ENCODE results near the gene IFT25. TPM values are rescaled to one million over a fixed set of nuclear protein-coding genes. Genes with fewer than 3 reads are reported as not detected.

The IFT25 gene
- total and polyA plus RNA-seq, 2 donors (not counting 3 experiments of a cell fraction or from before 2014, with no cell fraction given) = 13.0 to 34.0 TPM

- H3K27me3 ChIP-seq (ENCODE audit: control insufficient read depth in 2 of 2, insufficient read depth in 2 of 2, low read length in 2 of 2) = no peaks in the 10 kb centered on the region
- TF ChIP-seq MAX (IDR thresholded peaks at IDR 0.05; ENCODE audit: insufficient read depth, insufficient read length) (no peak), GATA2 (IDR thresholded peaks at IDR 0.05; ENCODE audit: insufficient read depth, insufficient read length, low read depth, low read length) (no peak), POLR2AphosphoS5 (IDR thresholded peaks at IDR 0.05; ENCODE audit: insufficient read depth, low read depth, low read length) (no peak), EZH2 (IDR thresholded peaks at IDR 0.05; ENCODE audit: borderline replicate concordance, low read depth, low read length, severe bottlenecking) (no peak)
- H3K4me2 ChIP-seq (ENCODE audit: insufficient read depth, low read length) = no peak overlapping the region
- dilution Hi-C loops (cut with MboI; ENCODE audit: extremely low pct_ligation_motif_present, low sequenced_read_pairs) = no loop called here
- ChIA-PET CTCF (interaction anchor here (1.0 kb wide), 1 partner anchor 64 kb away, joined by 3 read pairs; no protein-coding TSS in a partner anchor), POLR2A (no interaction called here)
- DNase-seq (ENCODE audit: low read depth, low spot score) (no peak), FAIRE-seq (no peak)
- no TSS peak for BruUV-seq (replicated peaks)
- H3K79me2 ChIP-seq (ENCODE audit: control insufficient read depth, insufficient read depth, low read length) = peaks cover 24% of the 10 kb centered on the region
- H4K20me1 ChIP-seq (replicated peaks; ENCODE audit: control insufficient read depth, extremely low read depth, insufficient read depth, low read length) = no peaks in the 10 kb centered on the region
- intact Hi-C loops (cut with micrococcal nuclease) = no loop called here
- no peak overlapping the region for H3K9ac ChIP-seq (replicated peaks; ENCODE audit: extremely low read depth, insufficient read depth, low read length)
- no peak overlapping the region for H3K4me3 ChIP-seq (replicated peaks in 1 of 3; ENCODE audit: insufficient read depth in 1 of 3, low read depth in 1 of 3, low read length in 3 of 3)
- H3K9me3 ChIP-seq (replicated peaks; ENCODE audit: control insufficient read depth, insufficient read depth, low read length) = no peaks in the 10 kb centered on the region
- H2AFZ ChIP-seq (ENCODE audit: low read depth, low read length) = no peak overlapping the region
- peaks cover 20% of the 10 kb centered on the region for H3K4me1 ChIP-seq (ENCODE audit: control insufficient read depth, extremely low read depth, insufficient read depth, low read length)
- H3K36me3 ChIP-seq (ENCODE audit: control insufficient read depth in 2 of 2, extremely low read depth in 1 of 2, insufficient read depth in 2 of 2, low read length in 2 of 2) = no peaks in the 10 kb centered on the region
- no peaks in the 10 kb centered on the region for H3K9me1 ChIP-seq (replicated peaks; ENCODE audit: control insufficient read depth, extremely low read depth, insufficient read depth, low read length)
- H3K27ac ChIP-seq (ENCODE audit: insufficient read depth, low read depth, low read length) = no peak overlapping the region
Measured at GRCh38 chr1:53943090-53943489, 2.4 kb downstream of the IFT25 start.

- no TSS peak for BruUV-seq (replicated peaks)
- Histone ChIP-seq H3K36me3 (ENCODE audit: control insufficient read depth in 2 of 2, extremely low read depth in 1 of 2, insufficient read depth in 2 of 2, low read length in 2 of 2) (no peaks in the 10 kb centered on the region), H3K27ac (ENCODE audit: insufficient read depth, low read depth, low read length) (no peak overlapping the region), H3K9ac (replicated peaks; ENCODE audit: extremely low read depth, insufficient read depth, low read length) (no peak overlapping the region), H3K79me2 (ENCODE audit: control insufficient read depth, insufficient read depth, low read length) (peaks cover 18% of the 10 kb centered on the region), H4K20me1 (replicated peaks; ENCODE audit: control insufficient read depth, extremely low read depth, insufficient read depth, low read length) (no peaks in the 10 kb centered on the region), H3K9me1 (replicated peaks; ENCODE audit: control insufficient read depth, extremely low read depth, insufficient read depth, low read length) (no peaks in the 10 kb centered on the region), H3K4me3 (replicated peaks in 1 of 3; ENCODE audit: insufficient read depth in 1 of 3, low read depth in 1 of 3, low read length in 3 of 3) (no peak overlapping the region), H3K9me3 (replicated peaks; ENCODE audit: control insufficient read depth, insufficient read depth, low read length) (no peaks in the 10 kb centered on the region), H3K27me3 (ENCODE audit: control insufficient read depth in 2 of 2, insufficient read depth in 2 of 2, low read length in 2 of 2) (no peaks in the 10 kb centered on the region), H2AFZ (ENCODE audit: low read depth, low read length) (no peak overlapping the region), H3K4me2 (ENCODE audit: insufficient read depth, low read length) (no peak overlapping the region), H3K4me1 (ENCODE audit: control insufficient read depth, extremely low read depth, insufficient read depth, low read length) (peaks cover 15% of the 10 kb centered on the region)
- intact Hi-C loops (cut with micrococcal nuclease) = no loop called here
- dilution Hi-C loops (cut with MboI; ENCODE audit: extremely low pct_ligation_motif_present, low sequenced_read_pairs) = no loop called here
- DNase-seq (ENCODE audit: low read depth, low spot score) (no peak), FAIRE-seq (peak; percentile 46)
- CTCF ChIA-PET = interaction anchor here (1.6 kb wide), 1 partner anchor 63 kb away, joined by 6 read pairs; no protein-coding TSS in a partner anchor
- TF ChIP-seq POLR2AphosphoS5 (IDR thresholded peaks at IDR 0.05; ENCODE audit: insufficient read depth, low read depth, low read length) (no peak), JUN (IDR thresholded peaks at IDR 0.05; ENCODE audit: borderline replicate concordance, insufficient read depth, insufficient read length, low read depth) (no peak), FOS (IDR thresholded peaks at IDR 0.05; ENCODE audit: borderline replicate concordance, insufficient read depth, low read length) (no peak), GATA2 (IDR thresholded peaks at IDR 0.05; ENCODE audit: insufficient read depth, insufficient read length, low read depth, low read length) (no peak), MYC (IDR thresholded peaks at IDR 0.05; ENCODE audit: low read depth, low read length) (no peak), POLR2A (IDR thresholded peaks at IDR 0.05; ENCODE audit: low read depth, low read length) (no peak), EZH2 (IDR thresholded peaks at IDR 0.05; ENCODE audit: borderline replicate concordance, low read depth, low read length, severe bottlenecking) (no peak), CTCF (IDR thresholded peaks at IDR 0.05; ENCODE audit: extremely low read depth in 1 of 2, insufficient read depth in 1 of 2, low read depth in 1 of 2, low read length in 2 of 2) (no peak), MAX (IDR thresholded peaks at IDR 0.05; ENCODE audit: insufficient read depth, insufficient read length) (no peak)
- POLR2A ChIA-PET = no interaction called here
Measured at GRCh38 chr1:53942127-53942957, 3.2 kb downstream of the IFT25 start.

All from endothelial cell of umbilical vein (primary cell).